OCI-LY7 (cell line): ENCODE data around the gene AKAP11. TPM values are rescaled to one million over a fixed set of nuclear protein-coding genes. Genes with fewer than 3 reads are reported as not detected.

Source experiments
- BruUV-seq: library from RNA; stranded (reverse); fragments of 400-500 nt; replicated peaks from 2 replicates; lab custom pipeline; 2021; lab: Mats Ljungman, UMichigan
- CTCF ChIA-PET: fragments of 300-600 bp; sonication (Branson Sonifier 250); formaldehyde crosslinking; loops from one replicate; lab custom pipeline; 2022; ENCODE audit warnings: antibody characterized with exemption; ENCODE audit not compliant: unreplicated experiment; lab: Charles Lee
- POLR2A ChIA-PET: fragments of 300-600 bp; sonication (Branson Sonifier 250); formaldehyde crosslinking; loops from one replicate; lab custom pipeline; 2022; ENCODE audit warnings: antibody characterized with exemption; lab: Charles Lee
- DNase-seq: peaks from one replicate; pipeline ENCODE4 v3.0.0-alpha.2; 2015; ENCODE audit warnings: low spot score
- H2AFZ ChIP-seq: fragments of 200-600 bp; sonication (generic), shearing (Covaris generic); 2 replicates; pipeline ENCODE4 v1.6.1; 2014; ENCODE audit warnings: mild to moderate bottlenecking, antibody characterized with exemption, low read length, moderate library complexity
- H3K27ac ChIP-seq: fragments of 200-600 bp; sonication (generic); 2 replicates; pipeline ENCODE4 v1.5.1; 2014; ENCODE audit warnings: mixed run types, low read depth, mild to moderate bottlenecking, moderate library complexity, low read length, inconsistent platforms; ENCODE audit not compliant: poor library complexity, severe bottlenecking
- H3K36me3 ChIP-seq: fragments of 200-600 bp; sonication (generic); 2 replicates; pipeline ENCODE4 v1.6.1; 2014; ENCODE audit warnings: mild to moderate bottlenecking, antibody characterized with exemption, low read length, moderate library complexity, mixed read lengths; ENCODE audit not compliant: insufficient read depth
- H3K4me1 ChIP-seq: fragments of 200-600 bp; sonication (generic); 2 replicates; pipeline ENCODE4 v1.5.1; 2014; ENCODE audit warnings: mild to moderate bottlenecking, low read length; ENCODE audit not compliant: insufficient read depth, poor library complexity, severe bottlenecking
- H3K4me2 ChIP-seq: fragments of 200-600 bp; sonication (generic); 2 replicates; pipeline ENCODE4 v1.6.1; 2014; ENCODE audit warnings: mild to moderate bottlenecking, low read length
- H3K4me3 ChIP-seq: fragments of 200-600 bp; sonication (generic); 2 replicates; pipeline ENCODE4 v1.5.1; 2014; ENCODE audit warnings: mild to moderate bottlenecking, low read depth, low read length; ENCODE audit not compliant: poor library complexity, severe bottlenecking
- H3K79me2 ChIP-seq: fragments of 200-600 bp; sonication (generic); 2 replicates; pipeline ENCODE4 v1.6.1; 2016; ENCODE audit warnings: low read depth, mild to moderate bottlenecking, low read length, moderate library complexity, mixed read lengths; ENCODE audit not compliant: insufficient read depth
- H3K9me2 ChIP-seq: fragments of 200-600 bp; sonication (generic); 2 replicates; pipeline ENCODE4 v1.6.1; 2016; ENCODE audit warnings: mild to moderate bottlenecking, low read length, mixed read lengths; ENCODE audit not compliant: insufficient read depth
- H3K9me3 ChIP-seq: fragments of 200-600 bp; sonication (generic); 2 replicates; pipeline ENCODE4 v1.6.1; 2014; ENCODE audit warnings: mild to moderate bottlenecking, mixed run types, low read length, mixed read lengths
- H4K20me1 ChIP-seq: fragments of 200-600 bp; sonication (generic); 2 replicates; pipeline ENCODE4 v1.6.1; 2014; ENCODE audit warnings: mild to moderate bottlenecking, antibody characterized with exemption, low read length, moderate library complexity, mixed read lengths; ENCODE audit not compliant: insufficient read depth
- CTCF ChIP-seq: fragments of 200-600 bp; sonication (generic); conservative IDR thresholded peaks from 2 replicates; pipeline ENCODE4 v1.5.1; 2014; ENCODE audit warnings: mild to moderate bottlenecking, antibody characterized with exemption, low read length, moderate library complexity, mixed read lengths
- EZH2phosphoT487 ChIP-seq: fragments of 200-600 bp; sonication (generic); IDR thresholded peaks from 2 replicates; pipeline ENCODE4 v1.6.1; 2018; ENCODE audit warnings: low read depth, borderline replicate concordance, mild to moderate bottlenecking, mixed run types, antibody characterized with exemption, low read length, moderate library complexity, mixed read lengths
- intact Hi-C: fragments of 100-400 bp; cut with micrococcal nuclease; formaldehyde crosslinking; loops from one replicate; pipeline ENCODE4 v1.10.0; 2022; ENCODE audit not compliant: unreplicated experiment
- total RNA-seq, 2 experiments: library from RNA; depleted of rRNA in 1 of 2; stranded (reverse); fragments of >200 nt in 1 of 2; shearing (Covaris generic) in 1 of 2; gene quantifications; 2 replicates each; pipeline ENCODE4 v1.2.3, GENCODE V29; 2014 to 2022

The AKAP11 gene
- total RNA-seq, 2 experiments from 2014 or later: 13.6 to 29.2 TPM

- POLR2A ChIA-PET: interaction anchor here (0.6 to 1.3 kb wide), 4 partner anchors 10 to 57 kb away, joined by 3 read pairs; no protein-coding TSS in a partner anchor
- CTCF ChIA-PET: no interaction called here
- BruUV-seq: no TSS peak
Observed at GRCh38 chr13:42327725-42328124, 55.8 kb downstream of the AKAP11 start.

GRCh38 chr13:42328672-42329071, 56.7 kb downstream of the AKAP11 start:
- intact Hi-C loops: no loop called here
- CTCF ChIA-PET: no interaction called here
- H3K4me2 ChIP-seq: no peak overlapping the region

More at GRCh38 chr13:42327725-42328124, 55.8 kb downstream of the AKAP11 start:
- H3K4me3 ChIP-seq: no peak overlapping the region
- no peak overlapping the region for H3K27ac ChIP-seq
- no peaks in the 10 kb centered on the region for H3K9me2 ChIP-seq
- no peaks in the 10 kb centered on the region for H4K20me1 ChIP-seq
- no peak for DNase-seq
- intact Hi-C loops: no loop called here
- TF ChIP-seq CTCF (no peak; the same call in 1 of the 2 replicates), EZH2phosphoT487 (no peak)
- no peaks in the 10 kb centered on the region for H3K9me3 ChIP-seq
- H3K4me1 ChIP-seq: no peaks in the 10 kb centered on the region
- no peaks in the 10 kb centered on the region for H3K79me2 ChIP-seq
- no peak overlapping the region for H2AFZ ChIP-seq
- peaks cover 9% of the 10 kb centered on the region; the same call in 1 of the 2 replicates for H3K36me3 ChIP-seq
- H3K4me2 ChIP-seq: no peak overlapping the region

More at GRCh38 chr13:42328672-42329071, 56.7 kb downstream of the AKAP11 start:
- Histone ChIP-seq H3K4me1 (no peaks in the 10 kb centered on the region), H3K9me2 (no peaks in the 10 kb centered on the region), H3K4me3 (no peak overlapping the region), H3K27ac (no peak overlapping the region), H3K79me2 (no peaks in the 10 kb centered on the region), H3K9me3 (no peaks in the 10 kb centered on the region), H2AFZ (no peak overlapping the region), H4K20me1 (no peaks in the 10 kb centered on the region), H3K36me3 (peaks cover under 1% of the 10 kb centered on the region; the same call in 1 of the 2 replicates)
- DNase-seq: no peak
- no TSS peak for BruUV-seq
- POLR2A ChIA-PET: interaction anchor here (0.9 kb wide), 1 partner anchor 14 kb away, joined by 3 read pairs; no protein-coding TSS in a partner anchor
- no peak for TF ChIP-seq CTCF
